Fibroblast of pulmonary artery (primary cell): ENCODE data around the gene CALHM5.

ENCODE experiments used
- DNase-seq: peaks from one replicate; pipeline ENCODE4 v3.0.0-alpha.2; 2010; ENCODE audit warnings: low read depth
- H3K4me3 ChIP-seq: replicated peaks from 2 replicates; pipeline ENCODE4 v1.5.1; 2011; ENCODE audit warnings: low read depth, mild to moderate bottlenecking, control low read depth, low read length, moderate library complexity
- TF ChIP-seq, protein P1 (sequence below): IDR thresholded peaks from 2 replicates; pipeline ENCODE4 v1.5.1; 2011; ENCODE audit warnings: mild to moderate bottlenecking, control low read depth, low read length, inconsistent platforms; ENCODE audit errors: missing control alignments

Gene CALHM5

DNA sequence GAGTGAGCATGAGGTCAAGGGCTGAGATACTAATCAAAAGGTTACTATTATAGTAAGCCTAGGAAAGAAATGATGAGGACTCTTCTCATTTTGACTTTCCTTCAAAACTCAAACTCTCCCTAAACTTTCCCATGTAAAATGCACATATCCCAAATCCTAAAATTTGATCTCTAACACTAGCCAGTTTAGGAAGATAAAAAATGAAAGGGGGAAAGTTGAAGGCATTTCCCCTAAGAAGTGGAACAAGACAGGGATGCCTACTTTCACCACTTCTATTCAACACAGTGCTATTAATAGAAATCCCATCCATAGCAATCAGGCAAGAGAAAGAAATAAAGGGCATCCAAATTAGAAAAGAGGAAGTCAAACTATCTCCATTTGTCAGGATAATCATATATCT is 2.9 kb upstream of the CALHM5 start:
- DNase-seq = no peak
- TF ChIP-seq, protein P1, sequence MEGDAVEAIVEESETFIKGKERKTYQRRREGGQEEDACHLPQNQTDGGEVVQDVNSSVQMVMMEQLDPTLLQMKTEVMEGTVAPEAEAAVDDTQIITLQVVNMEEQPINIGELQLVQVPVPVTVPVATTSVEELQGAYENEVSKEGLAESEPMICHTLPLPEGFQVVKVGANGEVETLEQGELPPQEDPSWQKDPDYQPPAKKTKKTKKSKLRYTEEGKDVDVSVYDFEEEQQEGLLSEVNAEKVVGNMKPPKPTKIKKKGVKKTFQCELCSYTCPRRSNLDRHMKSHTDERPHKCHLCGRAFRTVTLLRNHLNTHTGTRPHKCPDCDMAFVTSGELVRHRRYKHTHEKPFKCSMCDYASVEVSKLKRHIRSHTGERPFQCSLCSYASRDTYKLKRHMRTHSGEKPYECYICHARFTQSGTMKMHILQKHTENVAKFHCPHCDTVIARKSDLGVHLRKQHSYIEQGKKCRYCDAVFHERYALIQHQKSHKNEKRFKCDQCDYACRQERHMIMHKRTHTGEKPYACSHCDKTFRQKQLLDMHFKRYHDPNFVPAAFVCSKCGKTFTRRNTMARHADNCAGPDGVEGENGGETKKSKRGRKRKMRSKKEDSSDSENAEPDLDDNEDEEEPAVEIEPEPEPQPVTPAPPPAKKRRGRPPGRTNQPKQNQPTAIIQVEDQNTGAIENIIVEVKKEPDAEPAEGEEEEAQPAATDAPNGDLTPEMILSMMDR = no peak
- H3K4me3 ChIP-seq = no peak overlapping the region

DNA sequence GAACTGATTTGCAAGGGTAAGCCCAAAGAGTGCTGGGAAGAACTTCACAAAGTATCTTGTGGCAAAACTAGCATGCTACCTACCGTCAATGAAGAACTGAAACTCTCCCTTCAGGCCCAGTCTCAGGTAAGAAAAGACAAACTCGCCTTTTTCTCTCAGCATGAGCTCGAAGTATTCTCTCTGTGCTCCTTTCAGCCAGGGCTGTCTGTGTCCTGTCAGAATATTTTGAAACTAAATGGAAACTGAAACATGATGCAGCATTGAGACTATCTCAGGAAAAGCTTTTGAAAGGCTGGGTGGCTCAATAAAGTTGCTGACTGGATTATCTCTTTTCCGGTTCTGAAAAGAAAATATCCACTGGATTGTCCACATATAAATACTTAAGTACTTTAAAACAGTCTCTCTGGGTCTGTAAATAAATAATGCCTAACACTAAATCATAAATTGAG is 696 bp downstream of the CALHM5 start:
- TF ChIP-seq, protein P1 = no peak
- DNase-seq = peak; percentile 39
- H3K4me3 ChIP-seq = peak overlapping the region; percentile 59

DNA sequence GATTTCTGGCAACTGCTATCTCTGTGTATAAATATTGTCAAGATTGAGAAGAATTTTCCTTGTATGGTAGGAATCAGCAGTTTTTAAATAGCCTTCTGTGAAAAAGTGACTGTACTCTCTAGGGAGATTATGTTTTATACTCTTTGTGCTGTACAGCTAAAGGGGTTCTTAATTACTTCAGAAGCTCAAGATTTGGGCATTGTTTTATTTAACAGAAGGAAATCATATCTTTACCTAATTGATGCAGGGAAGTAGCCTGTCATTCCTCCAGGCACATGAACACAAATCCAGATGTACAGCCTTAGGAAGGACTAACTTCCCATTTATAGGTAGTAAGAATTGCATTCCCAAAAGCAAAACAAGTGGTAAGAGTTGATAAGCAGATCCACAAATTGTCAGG is 1.3 kb downstream of the CALHM5 start:
- TF ChIP-seq, protein P1 = no peak
- DNase-seq = no peak
- peak overlapping the region; percentile 59 for H3K4me3 ChIP-seq

DNA sequence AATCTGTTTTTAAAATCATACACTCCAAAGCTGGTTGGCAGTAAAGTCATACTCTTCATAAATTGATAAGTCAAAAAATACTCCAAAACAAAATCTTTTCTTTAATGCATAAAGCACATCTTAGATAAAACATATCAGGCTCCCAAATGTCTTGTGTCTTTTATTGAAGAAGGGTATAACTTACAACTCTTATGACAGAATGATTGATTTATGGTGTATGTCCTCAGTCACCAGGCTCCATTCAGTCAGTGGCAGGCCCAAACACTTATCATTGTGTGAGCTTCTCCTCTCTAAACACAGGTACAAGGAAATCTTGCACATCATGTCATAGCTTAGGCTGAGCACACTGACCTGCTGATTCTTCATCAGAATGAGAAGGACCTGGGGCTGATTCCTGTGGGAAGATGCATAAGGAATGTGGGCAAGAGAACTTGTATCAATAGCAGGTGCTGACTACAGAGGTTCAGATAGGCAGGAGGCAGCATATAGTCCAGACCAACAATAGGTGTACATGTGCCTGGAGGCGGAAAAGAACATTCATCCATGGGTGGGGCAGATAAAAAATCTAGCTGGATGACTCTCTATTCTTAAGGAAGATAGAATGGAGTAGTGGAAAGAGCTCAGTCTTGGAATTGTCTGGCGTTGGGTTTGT is 1.9 kb downstream of the CALHM5 start:
- TF ChIP-seq, protein P1 = no peak
- peak overlapping the region; percentile 59 for H3K4me3 ChIP-seq
- DNase-seq = no peak

DNA sequence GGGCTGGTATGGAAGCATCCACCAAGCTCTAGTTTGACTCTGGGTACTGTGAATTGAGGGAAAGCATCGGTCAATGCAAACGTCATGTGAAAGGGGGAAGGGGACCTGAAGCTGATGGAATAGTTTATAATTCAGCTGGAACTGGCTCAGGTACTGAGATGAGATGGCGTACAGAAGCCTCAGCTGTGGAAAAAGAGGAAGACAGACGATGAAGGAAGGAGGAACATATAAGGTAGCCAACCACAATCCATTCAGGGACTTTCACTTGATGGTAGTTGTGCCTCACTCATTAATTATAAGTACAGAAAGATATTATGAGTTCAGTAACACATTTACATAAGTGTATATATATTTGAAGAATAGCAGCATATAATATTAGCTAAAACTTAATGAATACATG is 2.7 kb downstream of the CALHM5 start:
- no peak overlapping the region for H3K4me3 ChIP-seq
- DNase-seq = no peak
- TF ChIP-seq, protein P1 = no peak

DNA sequence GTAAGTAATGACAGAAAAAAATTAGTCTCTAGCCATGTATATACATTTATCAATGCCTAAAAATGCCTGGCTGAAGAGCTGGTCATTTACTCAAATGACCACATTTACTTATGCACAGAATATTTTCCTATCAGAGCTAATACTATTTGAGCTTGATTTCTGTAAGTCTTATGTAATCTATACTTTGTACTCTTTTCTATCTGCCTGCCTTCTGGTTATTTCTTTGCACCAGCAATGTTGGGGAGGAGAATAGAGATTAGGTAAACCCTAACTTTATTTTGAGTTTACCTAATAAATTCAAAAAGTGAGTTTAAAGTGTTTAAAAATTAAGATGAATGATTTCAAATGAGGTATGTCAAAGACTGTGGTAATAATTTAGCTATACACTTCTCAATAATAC is 3.7 kb downstream of the CALHM5 start:
- DNase-seq = no peak
- no peak overlapping the region for H3K4me3 ChIP-seq
- TF ChIP-seq, protein P1 = no peak
